Astrocyte of the hippocampus (primary cell): Measurements from ENCODE around the gene COMTD1.

Experiments
- DNase-seq: peaks from one replicate; pipeline ENCODE4 v3.0.0; 2011; ENCODE audit warnings: low read depth, low spot score

The COMTD1 gene

DNA sequence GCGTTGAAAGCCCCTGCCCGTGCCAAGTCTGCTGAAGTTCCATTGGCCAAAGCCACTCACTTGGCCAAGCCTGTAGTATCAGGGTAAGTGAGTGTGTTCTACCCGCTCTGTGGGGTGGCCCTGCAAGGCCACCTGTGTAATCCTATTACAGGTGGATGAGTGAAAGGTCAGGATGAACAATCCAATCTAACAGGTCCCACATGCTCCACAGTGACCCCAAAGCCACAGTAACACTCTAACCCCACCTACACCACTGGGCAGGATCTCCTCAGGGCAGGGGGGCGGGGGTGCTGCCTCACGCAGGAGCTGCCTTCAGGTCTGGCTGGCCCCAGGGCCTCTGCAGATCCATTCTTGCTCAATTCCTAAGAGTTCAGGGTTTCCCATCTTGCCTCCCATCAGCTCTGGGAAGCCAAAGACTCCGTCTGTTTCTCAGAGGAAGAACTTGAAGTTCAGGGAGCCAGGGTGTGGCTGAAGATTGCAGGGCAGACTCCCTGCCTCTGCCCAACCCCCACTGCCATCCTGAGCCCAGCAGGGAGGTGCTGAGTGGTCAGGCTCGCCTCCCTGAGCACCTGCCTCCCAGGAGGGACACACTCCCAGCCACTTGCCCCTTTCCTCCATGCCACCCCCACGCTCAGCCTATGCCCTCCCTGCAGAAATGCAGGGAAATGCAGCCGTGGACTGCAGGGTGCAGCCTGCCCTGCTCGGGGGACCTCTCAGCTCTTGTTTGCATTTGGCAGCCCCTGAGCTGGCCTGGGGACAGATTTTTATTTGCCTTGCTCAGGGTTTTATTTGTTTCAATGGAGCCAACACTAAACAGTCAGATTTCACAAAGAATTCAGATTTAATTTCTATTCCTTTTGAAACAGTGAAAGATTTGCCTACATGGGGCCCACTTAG, 9.8 kb upstream of the COMTD1 start:
- DNase-seq: no peak

GRCh38 chr10:75244487-75245353, 9.0 kb upstream of the COMTD1 start:
- no peak for DNase-seq

DNA sequence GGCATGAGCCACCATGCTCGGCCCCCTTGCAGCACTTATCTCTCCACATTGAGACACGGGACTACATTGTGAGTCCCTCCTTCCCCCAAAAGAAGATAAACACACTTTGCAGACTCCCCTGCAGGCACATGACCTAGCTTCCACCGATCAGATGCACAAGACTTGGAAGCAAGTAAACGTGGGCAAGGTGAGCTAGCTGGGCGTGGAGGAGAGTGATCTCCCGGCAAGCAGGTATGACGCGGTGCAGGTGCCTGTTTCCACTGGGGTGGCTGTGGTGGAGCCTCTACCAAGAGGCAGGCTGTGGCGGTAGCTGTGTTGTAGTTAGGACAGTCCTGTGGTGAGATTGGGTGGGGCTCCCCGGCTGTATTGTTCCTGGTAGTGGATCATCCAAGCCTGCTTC, 7.7 kb upstream of the COMTD1 start:
- DNase-seq: no peak

- no peak for DNase-seq
Measured at GRCh38 chr10:75240329-75241076, 4.7 kb upstream of the COMTD1 start.

- no peak for DNase-seq
Measured at GRCh38 chr10:75239096-75239790, 3.5 kb upstream of the COMTD1 start.

- DNase-seq: no peak
Measured at GRCh38 chr10:75238182-75239095, 2.7 kb upstream of the COMTD1 start.

DNA sequence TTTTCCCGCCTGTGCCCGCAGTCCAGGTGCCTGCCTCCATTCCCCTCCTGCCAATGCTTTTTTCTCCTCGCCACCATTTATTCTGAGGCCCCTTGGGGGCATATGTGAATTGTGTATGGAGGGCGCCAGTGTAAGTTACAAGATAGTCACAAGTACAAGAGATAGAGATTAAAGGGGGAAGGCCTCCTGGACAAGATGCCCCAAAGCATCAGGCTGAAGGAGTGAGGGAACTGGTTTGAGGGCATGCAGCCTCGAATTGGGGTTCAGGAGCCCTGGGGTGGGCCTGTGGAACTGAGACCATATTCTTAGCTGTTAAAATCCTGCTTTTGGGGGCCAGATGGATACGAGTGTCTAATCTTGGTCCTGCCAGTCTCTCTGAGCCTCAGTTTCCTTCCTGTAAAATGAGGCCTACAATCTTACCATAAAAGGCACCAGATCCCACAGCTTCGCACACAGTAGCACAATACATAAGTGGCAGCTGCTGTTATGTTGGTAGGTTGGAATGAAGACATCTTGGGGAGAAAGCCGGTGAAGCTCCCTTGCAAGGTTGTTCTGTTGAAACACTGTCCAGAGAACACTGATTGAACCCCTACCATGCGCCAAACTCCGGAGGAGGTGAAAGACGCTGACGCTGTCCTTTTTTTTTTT, 545 bp upstream of the COMTD1 start:
- no peak for DNase-seq

GRCh38 chr10:75234683-75235374, 928 bp downstream of the COMTD1 start:
- DNase-seq: no peak

GRCh38 chr10:75234017-75234682, 1.6 kb downstream of the COMTD1 start:
- peak; percentile 97 for DNase-seq

DNA sequence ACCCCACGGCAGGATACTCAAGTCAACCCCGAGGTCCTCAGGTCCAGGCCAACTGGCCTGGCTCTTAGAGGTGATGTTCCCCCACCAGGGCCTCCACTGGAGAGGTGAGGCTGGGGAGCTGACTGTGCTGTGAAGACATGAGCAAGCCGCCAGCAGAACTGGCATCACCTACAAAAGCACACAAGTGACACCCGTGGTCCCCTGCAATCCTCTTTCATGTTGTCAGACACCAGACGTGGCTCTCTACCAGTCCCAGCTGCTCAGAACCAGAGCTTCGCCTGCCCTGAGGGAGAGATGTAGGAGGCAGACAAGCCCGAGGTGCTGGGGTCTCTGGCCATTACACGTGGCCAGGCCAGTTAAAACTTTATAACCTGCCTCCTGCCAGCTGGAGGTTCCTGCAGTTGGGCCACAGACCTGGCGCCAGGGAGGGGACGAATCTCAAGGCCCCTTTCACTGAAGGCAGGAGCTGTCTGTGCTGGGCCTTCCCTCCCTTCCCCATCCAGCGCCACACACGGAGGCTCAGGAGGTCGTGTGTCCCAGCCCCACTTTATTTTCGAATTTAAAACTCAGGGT, 2.2 kb downstream of the COMTD1 start:
- DNase-seq: no peak

- no peak for DNase-seq
Measured at GRCh38 chr10:75231672-75232581, 3.8 kb downstream of the COMTD1 start.

DNA sequence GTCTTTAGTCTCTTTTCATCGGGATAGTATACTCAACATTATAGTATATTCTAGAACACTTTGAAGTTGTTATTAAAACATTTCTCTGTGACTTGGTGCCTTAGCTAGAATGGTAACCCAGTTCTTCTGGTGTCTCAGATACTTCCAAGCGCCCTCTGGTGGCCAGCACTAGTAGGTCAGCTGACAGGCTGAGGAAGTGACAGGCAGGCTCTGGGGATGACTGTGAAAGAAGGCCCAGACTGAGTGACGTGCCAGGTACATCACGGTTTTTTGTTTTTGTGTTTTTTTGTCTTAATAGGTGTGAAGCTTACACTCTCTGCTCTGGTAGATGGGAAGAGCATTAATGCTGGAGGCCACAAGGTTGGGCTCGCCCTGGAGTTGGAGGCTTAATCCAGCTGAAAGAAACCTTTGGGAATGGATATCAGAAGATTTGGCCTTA, 5.1 kb downstream of the COMTD1 start:
- DNase-seq: peak; percentile 91

DNA sequence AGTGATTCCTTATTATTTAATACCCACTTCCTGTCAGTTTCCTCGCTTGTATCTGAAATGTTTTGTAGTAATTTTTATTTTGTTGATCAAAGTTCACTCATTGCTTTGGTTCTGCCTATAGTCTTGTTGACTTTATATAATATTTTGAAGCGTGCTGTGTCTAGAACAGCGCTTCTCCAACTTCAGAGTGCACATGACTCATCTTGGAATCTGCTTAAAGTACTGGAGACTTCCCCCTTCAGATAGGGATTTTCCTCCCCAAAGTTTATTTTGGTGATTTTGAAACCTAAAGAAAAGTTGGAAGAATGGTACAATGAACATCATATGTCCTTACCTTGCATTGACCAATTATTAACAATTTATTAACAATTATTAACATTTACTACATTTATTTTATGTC, 5.8 kb downstream of the COMTD1 start:
- DNase-seq: no peak

DNA sequence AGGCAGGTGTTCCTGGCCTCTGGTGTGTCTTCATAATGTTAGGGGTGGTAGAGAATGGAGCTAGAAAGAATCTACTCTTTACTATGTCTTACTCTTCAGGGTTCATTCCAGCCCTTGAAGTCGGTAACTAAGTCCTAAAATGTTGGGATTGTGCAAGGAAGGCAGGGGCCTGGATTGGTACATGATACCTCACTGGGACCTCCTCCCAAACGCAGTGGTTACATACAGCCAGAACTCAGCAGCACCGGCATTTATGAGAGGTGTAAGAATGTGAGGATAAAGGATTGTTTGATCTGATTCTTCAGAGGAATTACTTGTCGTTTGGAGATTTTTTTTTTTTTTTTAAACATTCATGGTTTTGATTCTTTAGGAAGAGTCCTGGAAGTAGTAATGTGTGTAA, 6.9 kb downstream of the COMTD1 start:
- DNase-seq: no peak

DNA sequence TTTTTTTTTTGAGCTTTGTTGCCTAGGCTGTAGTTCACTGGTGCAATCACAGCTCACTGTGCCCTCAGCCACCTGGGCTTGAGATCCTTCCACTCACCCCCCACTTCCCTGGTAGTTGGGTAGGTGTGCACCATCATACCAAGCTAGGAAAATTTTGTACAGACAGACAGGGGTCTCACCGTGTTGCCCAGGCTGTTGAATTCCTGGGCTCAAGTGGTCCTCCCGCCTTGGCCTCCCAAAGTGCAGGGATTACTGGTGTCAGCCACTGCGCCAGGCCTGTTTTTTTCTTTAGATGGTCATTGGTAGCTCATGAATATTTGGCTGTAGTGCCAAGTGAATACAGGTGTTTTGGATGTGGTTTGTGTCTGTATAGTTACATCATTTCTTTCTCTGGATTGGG, 7.5 kb downstream of the COMTD1 start:
- DNase-seq: no peak

DNA sequence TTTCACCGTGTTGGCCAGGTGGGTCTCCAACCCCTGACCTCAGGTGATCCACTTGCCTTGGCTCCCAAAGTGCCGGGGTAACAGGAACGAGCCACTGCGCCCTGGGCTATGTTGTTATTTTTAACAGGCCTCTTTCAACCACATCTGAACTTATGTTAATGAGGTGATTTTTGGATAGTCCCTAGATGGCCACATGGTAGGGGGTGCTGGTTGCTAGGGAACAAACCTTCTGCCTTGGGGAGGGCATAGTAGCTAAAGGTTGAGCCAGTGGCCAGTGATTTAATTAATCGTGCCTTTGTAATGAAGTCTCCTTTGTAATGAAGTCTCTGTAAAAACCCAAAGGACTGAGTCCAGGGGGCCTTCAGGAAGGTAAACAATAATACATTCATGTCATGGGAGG, 9.1 kb downstream of the COMTD1 start:
- DNase-seq: no peak

GRCh38 chr10:75226095-75226494, 9.7 kb downstream of the COMTD1 start:
- DNase-seq: no peak
